Uterus (tissue), 2 donors: ENCODE results near the gene SET.

Experiments used
- CTCF ChIP-seq, 4 experiments: fragments of 200-600 bp in 2 of 4; fragments of 450-650 bp in 2 of 4; sonication (generic) in 2 of 4; IDR thresholded peaks; one replicate each; pipeline ENCODE4 v1.5.1; 2016 to 2019; ENCODE audit warnings: antibody characterized with exemption in 4 of 4, mild to moderate bottlenecking in 2 of 4, moderate library complexity in 1 of 4
- POLR2A ChIP-seq, 2 donors: fragments of 450-650 bp; IDR thresholded peaks; one replicate each; pipeline ENCODE4 v1.6.1; 2016; ENCODE audit warnings: antibody characterized with exemption in 2 of 2, mild to moderate bottlenecking in 1 of 2, moderate library complexity in 1 of 2

DNA sequence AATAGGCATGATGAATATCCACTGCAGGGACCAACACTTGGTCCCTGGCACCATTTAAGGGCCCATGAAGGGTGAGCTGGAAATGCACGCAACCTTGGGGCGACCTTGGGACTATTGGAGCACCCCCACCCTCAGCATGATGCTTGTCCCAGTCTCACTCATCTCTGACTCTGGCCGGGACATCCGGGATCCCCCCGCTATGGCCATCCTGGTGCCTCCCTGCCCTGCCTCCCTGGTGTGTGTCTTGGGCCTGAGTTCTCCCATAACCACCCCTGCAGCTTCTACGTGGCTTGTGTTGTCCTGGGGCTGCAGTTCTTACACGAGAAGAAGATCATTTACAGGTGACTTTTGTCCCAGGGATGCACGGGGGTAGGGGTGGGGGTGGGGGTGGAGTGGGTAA is 29.0 kb downstream of the SET start:
- TF ChIP-seq CTCF (IDR thresholded peaks at IDR 0.05) (no peak), POLR2A (IDR thresholded peaks at IDR 0.05) (no peak)
